HK-2 (cell line): ENCODE data around the gene SH3D19.
A peak's percentile ranks its signal among the peaks of the same experiment; 100 is the strongest.
"Not testable (repeated sequence)": the region's sequence is repeated elsewhere in the genome, so short reads cannot be mapped to it uniquely, and the experiment has no call there.

ENCODE experiments used
- DNase-seq: peaks from one replicate; pipeline ENCODE4 v3.0.0-alpha.2; 2018; ENCODE audit not compliant: unreplicated experiment

Gene SH3D19

DNA sequence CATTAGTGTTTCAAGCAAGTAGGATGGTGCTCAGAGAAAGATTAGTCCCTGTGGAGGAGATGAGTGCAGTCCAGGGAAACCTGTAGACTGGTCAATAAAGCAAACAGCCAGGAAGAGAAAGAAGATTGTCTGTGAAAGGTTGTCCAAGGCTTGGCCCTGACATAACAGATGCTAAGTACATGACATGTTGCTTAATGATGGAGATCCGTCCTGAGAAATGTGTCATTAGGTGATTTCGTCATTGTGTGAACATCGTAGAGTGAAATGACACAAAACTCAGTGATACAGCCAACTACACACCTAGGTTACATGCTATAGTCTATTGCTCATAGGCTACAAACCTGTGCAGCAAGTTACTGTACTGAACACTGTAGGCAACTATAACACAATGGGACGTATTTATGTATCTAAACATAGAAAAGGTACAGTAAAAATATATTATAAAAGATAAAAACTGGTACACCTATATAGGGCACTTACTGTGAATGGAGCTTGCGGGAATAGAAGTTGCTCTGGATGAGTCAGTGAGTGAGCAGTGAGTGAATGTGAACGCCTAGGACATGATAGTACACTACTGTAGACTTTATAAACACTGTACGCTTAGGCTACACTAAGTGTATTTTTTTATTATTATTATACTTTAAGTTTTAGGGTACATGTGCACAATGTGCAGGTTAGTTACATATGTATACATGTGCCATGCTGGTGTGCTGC is 57.4 kb downstream of the SH3D19 start:
- no peak for DNase-seq

DNA sequence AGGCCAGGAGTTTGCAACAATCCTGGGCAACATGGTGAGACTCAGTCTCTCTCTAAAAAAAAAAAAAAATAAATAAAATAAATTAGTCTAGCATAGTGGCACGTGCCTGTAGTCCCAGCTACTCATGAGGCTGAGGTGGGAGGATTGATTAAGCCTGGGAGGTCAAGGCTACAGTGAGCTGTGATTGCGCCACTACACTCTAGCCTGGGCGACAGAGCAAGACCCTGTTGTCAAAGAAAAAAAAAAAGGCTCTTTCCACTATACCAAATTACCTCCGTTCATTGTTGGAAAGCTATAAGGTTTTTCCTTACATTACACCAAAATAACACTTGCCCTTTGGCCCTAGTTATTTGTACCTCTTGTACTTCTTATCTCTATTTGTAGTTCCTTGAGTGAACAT is 58.3 kb downstream of the SH3D19 start:
- no peak for DNase-seq

DNA sequence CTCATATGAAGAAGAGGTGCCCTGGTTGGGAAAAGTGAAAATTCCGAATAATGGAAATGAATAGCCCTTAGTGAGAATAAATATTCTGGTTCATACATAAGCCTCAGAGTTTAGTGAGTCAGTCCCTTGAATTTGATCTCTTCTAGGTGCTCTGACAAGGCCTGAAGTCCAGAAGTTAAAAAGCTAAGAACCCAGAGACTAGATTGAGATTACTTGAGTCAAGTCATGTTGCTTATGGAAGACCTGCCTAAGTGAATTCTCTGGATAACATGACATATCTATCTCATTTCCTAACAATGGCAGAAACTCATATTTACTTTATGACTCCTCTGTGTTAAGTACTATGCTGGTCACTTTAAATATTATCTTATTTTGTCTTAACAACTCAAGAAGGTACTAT is 58.9 kb downstream of the SH3D19 start:
- DNase-seq = no peak

DNA sequence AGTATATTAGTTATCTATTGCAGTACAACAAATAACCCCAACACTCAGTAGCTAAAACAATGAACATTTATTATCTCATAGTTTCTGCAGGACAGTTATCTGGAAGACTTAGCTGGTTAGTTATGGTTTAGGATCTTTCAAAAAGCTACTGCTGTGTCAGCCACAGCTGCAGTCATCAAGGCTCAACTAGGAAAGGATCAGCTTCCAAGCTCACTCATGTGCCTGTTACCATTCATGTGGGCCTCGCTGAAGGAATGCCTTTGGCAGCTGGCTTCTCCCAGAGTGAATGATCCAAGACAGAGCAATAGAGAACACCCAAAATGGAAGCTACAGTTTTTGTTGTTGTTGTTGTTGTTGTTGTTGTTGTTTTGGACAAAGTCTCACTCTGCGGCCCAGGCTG is 62.0 kb downstream of the SH3D19 start:
- DNase-seq = no peak

DNA sequence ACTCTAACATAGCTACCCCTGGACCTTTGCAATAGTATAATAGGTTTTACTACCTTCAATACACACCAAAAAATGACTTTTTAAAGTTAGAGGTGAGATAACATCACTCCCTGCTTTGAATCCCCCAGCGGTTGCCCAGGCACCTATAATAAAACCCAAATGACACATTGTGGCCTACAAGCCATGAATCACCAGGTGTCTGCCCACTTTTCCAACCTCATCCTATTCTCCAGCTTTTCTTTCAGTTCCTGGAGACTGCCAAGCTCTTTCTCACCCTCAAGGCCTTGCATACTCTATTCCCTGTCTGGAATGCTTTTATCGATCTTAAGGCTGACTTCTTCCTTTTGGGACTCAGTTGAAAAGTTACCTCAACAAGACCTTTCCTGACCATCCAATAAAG is 64.9 kb downstream of the SH3D19 start:
- DNase-seq = peak; percentile 21

DNA sequence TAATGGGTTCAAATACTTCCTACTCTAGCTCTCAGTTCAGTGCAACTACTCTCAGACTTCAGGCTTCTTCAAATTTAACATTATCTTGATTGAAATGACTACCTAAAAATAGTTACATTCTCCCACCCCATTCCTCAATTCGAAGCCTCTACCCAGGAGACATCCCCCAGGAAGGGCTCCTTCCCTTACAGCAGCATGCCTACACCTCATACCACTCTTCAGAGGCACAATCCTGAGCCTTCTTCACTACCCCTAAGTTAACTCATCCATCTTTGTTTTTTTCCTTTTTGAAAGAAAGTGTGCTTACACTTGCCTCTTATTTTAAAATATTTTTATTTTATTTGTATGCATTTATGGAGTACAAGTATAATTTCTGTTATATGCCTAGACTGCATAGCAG is 65.7 kb downstream of the SH3D19 start:
- no peak for DNase-seq

DNA sequence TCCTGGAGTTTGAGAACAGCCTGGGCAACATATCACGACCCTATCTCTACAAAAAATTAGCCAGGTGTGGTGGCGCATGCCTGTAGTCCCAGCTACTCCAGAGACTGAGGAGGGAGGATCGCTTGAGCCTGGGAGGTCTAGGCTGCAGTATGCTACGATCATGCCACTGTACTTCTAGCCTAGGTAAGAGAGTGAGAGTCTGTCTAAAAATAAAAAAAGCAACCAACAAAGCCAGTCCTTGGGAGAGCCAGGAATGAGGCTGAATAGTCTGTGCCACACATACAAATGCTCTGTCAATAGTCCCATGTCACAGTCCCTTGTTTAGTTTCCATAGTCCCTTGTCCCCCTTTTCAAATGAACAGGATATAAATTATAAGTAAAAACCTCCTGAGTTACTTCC is 67.7 kb downstream of the SH3D19 start:
- no peak for DNase-seq

DNA sequence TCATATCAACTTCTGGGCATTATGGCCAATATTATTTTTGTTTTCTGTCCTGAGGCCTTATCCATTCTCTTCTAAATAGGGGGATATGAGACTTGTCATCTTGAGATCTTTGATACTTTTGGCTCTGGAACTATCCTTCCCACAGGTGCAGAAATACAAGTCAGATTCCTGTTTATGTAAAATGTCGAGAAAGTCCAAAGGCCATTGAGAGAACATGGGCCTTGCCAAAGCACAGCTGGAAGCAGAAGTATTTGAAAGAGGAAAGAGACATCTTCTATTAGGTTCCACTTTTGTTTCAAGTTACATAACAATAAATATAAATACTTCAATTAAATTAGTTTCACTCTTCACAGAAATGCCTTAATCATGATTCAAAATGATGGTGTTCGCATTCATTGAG is 69.3 kb downstream of the SH3D19 start:
- no peak for DNase-seq

DNA sequence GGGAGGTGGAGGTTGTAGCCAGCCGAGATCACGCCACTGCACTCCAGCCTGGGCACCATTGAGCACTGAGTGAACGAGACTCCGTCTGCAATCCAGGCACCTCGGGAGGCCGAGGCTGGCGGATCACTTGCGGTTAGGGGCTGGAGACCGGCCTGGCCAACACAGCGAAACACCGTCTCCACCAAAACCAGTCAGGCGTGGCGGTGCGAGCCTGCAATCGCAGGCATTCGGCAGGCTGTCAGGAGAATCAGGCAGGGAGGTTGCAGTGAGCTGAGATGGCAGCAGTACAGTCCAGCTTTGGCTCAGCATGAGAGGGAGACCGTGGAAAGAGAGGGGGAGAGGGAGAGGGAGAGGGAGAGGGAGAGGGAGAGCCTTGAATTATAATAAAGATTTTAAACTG is 69.7 kb downstream of the SH3D19 start:
- DNase-seq = not testable (repeated sequence)

DNA sequence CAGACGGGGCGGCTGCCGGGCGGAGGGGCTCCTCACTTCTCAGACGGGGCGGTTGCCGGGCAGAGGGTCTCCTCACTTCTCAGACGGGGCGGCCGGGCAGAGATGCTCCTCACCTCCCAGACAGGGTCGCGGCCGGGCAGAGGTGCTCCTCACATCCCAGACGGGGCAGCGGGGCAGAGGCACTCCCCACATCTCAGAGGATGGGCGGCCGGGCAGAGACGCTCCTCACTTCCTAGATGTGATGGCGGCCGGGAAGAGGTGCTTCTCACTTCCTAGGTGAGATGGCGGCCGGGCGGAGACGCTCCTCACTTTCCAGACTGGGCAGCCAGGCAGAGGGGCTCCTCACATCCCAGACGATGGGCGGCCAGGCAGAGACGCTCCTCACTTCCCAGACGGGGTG is 70.2 kb downstream of the SH3D19 start:
- not testable (repeated sequence) for DNase-seq

DNA sequence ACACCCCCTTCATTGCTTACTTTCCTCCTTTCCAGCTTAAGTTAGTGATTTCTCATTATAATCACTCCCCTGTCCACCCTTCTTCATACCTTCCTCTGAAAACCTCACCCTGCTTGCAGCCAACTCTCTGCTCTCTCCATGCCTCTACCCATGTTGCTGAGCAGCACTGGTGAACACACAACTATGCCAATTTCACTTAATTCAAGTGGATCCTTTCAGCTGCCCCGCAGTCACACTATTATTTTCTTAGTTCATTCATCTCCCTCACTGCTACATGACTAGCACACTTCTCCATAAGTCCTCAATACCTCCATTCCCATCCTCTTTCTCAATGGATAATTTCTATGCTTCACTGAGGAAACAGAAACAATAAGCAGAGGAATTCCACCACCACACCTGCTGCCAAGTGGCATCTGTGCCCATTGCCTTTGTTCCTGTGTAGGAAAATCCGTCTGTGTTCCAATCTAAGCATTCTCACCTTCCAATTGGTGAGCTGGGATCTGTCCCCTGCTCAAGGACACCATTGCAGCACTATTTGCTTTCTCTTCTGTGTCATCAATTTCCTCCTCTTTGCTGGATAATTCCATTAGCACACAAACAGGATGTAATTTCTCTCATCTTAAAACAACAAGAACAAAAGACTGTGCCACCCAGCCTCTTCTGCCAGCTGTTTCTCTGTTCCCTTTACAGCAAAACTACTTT is 73.7 kb downstream of the SH3D19 start:
- no peak for DNase-seq

DNA sequence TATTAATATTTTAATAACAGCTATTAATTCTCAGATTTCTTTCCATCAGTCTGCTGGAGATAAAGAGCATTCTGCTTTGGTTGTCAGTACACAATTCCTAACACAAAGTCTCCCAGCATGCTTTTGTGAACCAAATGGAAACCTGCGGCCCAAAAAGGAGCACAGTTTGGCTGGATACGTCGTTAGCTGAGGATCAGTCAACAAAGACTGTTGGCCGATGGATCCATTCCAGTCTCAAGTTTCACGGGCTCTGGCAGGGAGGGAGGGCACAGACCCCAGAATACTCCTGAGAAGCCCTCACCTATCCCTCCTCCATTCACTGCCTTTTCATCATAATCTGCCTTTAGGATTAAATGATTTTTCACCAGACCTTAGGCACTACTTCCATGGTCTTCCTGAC is 74.7 kb downstream of the SH3D19 start:
- no peak for DNase-seq

DNA sequence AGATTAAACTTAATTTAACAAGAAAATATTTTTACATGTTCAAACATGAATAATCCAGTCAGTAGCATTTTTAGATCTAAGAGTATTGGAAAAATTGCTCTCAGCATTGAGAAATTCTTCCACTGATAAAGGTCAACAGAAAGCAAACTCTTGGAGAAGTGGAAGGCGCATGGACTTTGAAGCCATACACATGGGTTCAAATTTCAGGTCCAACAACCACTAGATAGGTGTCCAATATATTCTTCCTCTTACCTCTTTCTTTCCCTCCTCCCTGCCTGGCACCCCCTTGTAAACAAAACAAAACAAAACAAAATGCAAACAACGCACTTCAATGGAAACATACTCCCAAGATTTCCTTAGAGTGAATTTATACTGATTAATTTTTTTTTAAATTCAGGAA is 76.9 kb downstream of the SH3D19 start:
- no peak for DNase-seq

DNA sequence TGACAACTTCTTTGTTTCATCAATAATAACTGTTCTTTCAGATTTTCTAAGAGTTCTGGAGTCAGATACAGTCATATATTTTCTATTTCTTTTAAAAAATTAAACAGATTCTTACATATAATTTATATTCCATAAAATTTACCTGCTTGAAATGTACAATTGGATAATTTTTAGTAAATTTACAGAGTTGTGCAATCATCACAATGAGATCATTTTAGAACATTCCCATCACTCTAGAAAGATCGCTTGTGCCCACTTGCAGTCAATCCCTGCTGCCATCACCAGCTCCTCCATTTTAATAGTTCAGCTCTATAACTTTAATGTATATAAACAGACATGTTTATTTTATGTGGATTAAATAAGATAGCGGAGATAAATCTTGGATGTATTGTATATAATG is 78.0 kb downstream of the SH3D19 start:
- no peak for DNase-seq

DNA sequence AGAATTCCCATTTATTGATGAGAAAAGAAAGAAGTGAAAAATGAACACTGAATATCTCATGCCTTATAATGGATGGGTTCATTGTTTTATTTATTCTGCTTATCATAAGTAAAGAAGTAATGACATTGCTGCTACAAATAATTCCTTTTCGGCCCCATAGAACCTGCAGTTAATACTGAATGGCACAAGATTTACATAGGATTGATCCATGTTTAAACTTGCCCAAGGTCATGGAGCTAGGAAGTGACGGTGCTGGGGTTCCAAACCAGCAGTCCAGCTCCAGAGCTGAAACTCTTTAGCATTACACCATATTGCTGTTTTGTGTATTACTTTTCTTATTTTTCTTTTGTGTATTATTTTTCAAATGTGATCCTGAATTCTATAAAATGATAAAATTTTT is 78.7 kb downstream of the SH3D19 start:
- no peak for DNase-seq

DNA sequence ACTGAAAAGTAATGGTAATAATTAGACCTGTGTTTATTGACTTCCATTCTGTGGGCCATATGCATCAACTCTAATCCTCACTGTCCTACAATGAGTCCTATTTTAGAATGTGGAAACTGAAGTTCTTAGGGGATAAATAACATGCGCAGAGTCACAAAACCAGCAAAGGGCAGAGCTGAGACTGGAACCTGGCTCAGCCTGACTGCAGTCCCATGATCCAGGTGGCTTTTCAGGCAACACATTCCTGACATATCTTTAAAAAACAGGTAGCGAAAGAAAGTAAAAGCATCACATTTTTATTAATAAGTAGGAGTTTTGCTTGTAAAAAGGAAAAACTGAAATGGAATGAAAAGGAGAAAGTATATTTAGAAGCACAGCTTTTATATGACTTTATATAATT is 83.1 kb downstream of the SH3D19 start:
- DNase-seq = no peak

DNA sequence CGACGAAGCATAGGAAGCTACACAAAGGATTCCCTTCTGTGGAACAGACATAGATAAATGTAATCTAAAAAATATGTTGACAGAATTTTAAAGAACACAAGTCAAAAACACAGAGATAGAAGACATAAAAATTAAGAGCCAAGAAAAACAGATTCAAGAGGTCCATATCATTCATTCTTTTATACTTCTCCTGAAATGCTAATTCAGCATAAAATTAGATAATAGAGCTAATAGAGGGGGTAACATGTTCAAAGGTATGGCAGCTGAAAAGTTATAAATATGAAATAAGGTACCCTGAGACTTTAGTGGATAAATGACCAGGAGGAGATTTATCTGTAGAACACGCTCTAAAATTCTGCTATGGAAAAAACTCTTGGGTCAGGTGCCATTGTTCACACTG is 85.8 kb downstream of the SH3D19 start:
- DNase-seq = no peak

DNA sequence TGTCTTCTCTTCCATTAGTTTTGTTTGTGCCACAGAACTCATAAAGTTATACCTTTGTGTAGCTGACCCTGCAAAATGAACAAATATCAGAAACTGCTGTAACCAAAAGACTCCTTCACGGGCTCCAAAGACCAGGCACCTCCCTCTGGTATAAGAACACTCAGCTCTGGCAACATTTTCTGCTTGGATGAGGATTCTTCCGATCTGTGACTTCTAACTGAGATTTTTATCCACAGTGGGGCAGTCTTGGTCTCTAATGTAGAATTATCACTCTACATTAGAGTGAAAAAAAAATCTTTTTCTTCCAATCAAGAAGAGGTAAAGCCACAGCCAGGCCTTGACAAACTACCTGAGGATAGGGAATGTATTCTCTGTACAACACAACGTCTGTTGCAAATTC is 86.9 kb downstream of the SH3D19 start:
- DNase-seq = no peak

DNA sequence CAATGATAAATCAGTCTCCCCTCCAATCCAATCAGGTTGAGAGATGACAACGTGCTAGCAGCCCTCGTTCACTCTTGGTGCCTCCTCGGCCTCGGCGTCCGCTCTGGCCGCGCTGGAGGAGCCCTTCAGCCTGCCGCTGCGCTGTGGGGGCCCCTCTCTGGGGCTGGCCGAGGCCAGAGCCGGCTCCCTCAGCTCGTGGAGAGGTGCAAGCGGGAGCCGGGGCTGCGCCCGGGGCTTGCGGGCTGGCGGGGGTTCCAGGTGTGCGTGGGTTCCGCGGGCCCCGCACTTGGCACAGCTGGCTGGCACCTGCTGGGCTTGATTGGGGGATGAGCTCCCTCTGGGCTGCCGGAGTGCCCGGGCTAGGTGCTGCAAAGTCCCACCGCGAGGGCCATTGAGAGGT is 89.4 kb downstream of the SH3D19 start:
- no peak for DNase-seq

DNA sequence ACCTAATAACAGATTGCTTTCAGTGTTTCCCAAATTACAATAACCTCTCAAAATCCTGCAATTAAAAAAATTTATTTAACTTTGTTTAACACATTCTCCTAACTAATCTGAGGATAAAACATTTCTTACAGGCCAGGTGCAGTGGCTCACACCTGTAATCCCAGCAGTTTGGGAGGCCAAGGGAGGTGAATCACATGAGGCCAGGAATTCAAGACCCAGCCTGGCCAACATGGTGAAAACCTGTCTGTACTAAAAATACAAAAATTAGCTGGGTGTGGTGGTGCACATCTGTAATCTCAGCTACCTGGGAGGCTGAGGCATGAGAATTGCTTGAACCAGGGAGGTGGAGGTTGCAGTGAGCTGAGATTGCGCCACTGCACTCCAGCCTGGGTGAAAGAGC is 90.0 kb downstream of the SH3D19 start:
- not testable (repeated sequence) for DNase-seq

DNA sequence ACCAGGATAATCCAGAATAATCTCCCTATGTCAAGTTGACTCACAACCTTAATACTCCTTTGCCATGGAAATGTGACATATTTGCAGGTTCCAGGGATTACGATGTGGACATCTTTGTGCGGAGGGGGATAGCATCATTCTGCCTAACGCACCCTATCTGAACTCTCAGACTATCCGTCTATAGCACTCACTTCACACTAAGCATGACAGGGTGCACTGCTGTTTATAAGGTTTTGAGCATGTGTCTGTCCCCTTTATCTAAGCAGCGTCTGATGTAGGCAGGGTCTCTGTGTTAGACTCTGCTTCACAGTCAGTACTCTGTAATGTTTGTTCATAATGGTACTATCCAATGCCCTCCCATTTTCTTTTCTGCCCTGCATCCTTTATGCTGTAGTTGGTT is 91.8 kb downstream of the SH3D19 start:
- no peak for DNase-seq

DNA sequence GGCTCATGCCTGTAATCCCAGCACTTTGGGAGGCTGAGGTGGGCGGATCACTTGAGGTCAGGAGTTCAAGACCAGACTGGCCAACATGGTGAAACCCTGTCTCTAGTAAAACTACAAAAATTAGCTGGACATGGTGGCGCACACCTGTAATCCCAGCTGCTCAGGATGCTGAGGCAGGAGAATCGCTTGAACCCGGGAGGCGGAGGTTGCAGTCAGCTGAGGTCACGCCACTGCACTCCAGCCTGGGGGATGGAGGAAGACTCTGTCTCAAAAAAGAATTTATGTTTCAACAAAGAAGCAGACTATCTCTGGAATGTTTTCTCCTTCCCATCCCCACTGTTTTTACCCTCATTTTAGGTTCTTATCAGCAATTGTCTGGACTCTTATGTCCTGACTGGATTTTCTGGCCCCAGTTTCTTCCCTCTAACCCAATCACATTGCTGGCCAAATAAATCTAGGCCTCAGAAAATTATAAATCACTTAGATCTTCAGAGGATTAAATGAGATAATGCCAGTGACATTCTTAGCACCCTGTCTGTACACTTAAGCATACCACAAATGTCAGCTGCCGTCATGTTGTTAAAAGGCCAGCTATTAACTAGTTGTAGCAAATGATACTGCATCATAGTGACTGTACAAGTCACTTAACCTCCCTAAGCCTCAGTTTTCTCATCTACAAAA is 93.3 kb downstream of the SH3D19 start:
- no peak for DNase-seq
